SK-N-SH treated with all-trans-retinoic acid at 6 μM for 48 hours (cell line): ENCODE measurements around the gene HEYL.

Source experiments
- ARNTL ChIP-seq: fragments of 450-650 bp; formaldehyde crosslinking; IDR thresholded peaks from 2 replicates; pipeline ENCODE4 v1.5.0; 2020; ENCODE audit warnings: low read depth, mild to moderate bottlenecking, moderate library complexity, borderline replicate concordance
- CREB5 ChIP-seq: fragments of 250-450 bp; sonication (Bioruptor Pico); IDR thresholded peaks from 2 replicates; pipeline ENCODE4 v1.5.1; 2020; ENCODE audit warnings: low read depth, mild to moderate bottlenecking, moderate library complexity
- CSDC2 ChIP-seq: fragments of 250-450 bp; sonication (Bioruptor Pico); IDR thresholded peaks from 2 replicates; pipeline ENCODE4 v1.5.0; 2020; ENCODE audit warnings: mild to moderate bottlenecking, moderate library complexity
- ESRRG ChIP-seq: fragments of 250-450 bp; sonication (Bioruptor Pico); IDR thresholded peaks from 2 replicates; pipeline ENCODE4 v1.6.1; 2021; ENCODE audit warnings: mild to moderate bottlenecking
- ISL1 ChIP-seq: fragments of 250-450 bp; sonication (Bioruptor Pico); IDR thresholded peaks from 2 replicates; pipeline ENCODE4 v2.1.2; 2022; ENCODE audit warnings: mild to moderate bottlenecking, moderate library complexity
- PATZ1 ChIP-seq: fragments of 250-450 bp; sonication (Bioruptor Pico); IDR thresholded peaks from 2 replicates; pipeline ENCODE4 v1.8.0; 2020; ENCODE audit warnings: mild to moderate bottlenecking, moderate library complexity, borderline replicate concordance
- POU6F1 ChIP-seq: fragments of 250-450 bp; sonication (Bioruptor Pico); IDR thresholded peaks from 2 replicates; pipeline ENCODE4 v1.8.0; 2021; ENCODE audit warnings: low read depth, mild to moderate bottlenecking, moderate library complexity, borderline replicate concordance
- RARB ChIP-seq: fragments of 250-450 bp; sonication (Bioruptor Pico); IDR thresholded peaks from 2 replicates; pipeline ENCODE4 v1.8.0; 2021; ENCODE audit warnings: mild to moderate bottlenecking, moderate library complexity
- SNAI2 ChIP-seq: fragments of 250-450 bp; sonication (Bioruptor Pico); IDR thresholded peaks from 2 replicates; pipeline ENCODE4 v1.5.0; 2020; ENCODE audit warnings: mild to moderate bottlenecking, moderate library complexity
- ZFP3 ChIP-seq: fragments of 250-450 bp; sonication (Bioruptor Pico); IDR thresholded peaks from 2 replicates; pipeline ENCODE4 v1.5.0; 2020; ENCODE audit warnings: mild to moderate bottlenecking, moderate library complexity
- ZFP30 ChIP-seq: fragments of 450-650 bp; formaldehyde crosslinking; IDR thresholded peaks from 2 replicates; pipeline ENCODE4 v1.5.0; 2022; ENCODE audit warnings: mild to moderate bottlenecking, moderate library complexity
- ZNF565 ChIP-seq: fragments of 450-650 bp; formaldehyde crosslinking; conservative IDR thresholded peaks from 2 replicates; pipeline ENCODE4 v1.5.0; 2020; ENCODE audit warnings: low read depth, mild to moderate bottlenecking, moderate library complexity
- ZNF8 ChIP-seq: fragments of 450-650 bp; formaldehyde crosslinking; IDR thresholded peaks from 2 replicates; pipeline ENCODE4 v1.5.0; 2020; ENCODE audit warnings: mild to moderate bottlenecking, moderate library complexity

- TF ChIP-seq ISL1 (CRISPR knock-in tag) (no peak), CSDC2 (CRISPR knock-in tag) (no peak), PATZ1 (CRISPR knock-in tag) (no peak), RARB (CRISPR knock-in tag) (no peak), ZFP30 (CRISPR knock-in tag) (no peak), SNAI2 (no peak), ZNF8 (CRISPR knock-in tag) (no peak), CREB5 (CRISPR knock-in tag) (no peak), ARNTL (no peak), ZNF565 (CRISPR knock-in tag) (no peak), ZFP3 (CRISPR knock-in tag) (no peak), POU6F1 (CRISPR knock-in tag) (no peak), ESRRG (CRISPR knock-in tag) (no peak)
Measured at GRCh38 chr1:39663559-39663958, 24.1 kb upstream of the HEYL start.
